GM08714 (cell line): ENCODE results near the gene MAB21L2.

Experiments used
- H3K4me3 ChIP-seq: fragments of 200-500 bp; sonication (Bioruptor generic); 2 replicates; pipeline ENCODE4 v1.5.1; 2014; ENCODE audit warnings: mild to moderate bottlenecking, low read length, inconsistent platforms
- ZNF274 ChIP-seq: IDR thresholded peaks from 2 replicates; pipeline ENCODE4 v1.6.1; 2012; ENCODE audit warnings: mild to moderate bottlenecking, low read depth, low read length

MAB21L2 gene

DNA sequence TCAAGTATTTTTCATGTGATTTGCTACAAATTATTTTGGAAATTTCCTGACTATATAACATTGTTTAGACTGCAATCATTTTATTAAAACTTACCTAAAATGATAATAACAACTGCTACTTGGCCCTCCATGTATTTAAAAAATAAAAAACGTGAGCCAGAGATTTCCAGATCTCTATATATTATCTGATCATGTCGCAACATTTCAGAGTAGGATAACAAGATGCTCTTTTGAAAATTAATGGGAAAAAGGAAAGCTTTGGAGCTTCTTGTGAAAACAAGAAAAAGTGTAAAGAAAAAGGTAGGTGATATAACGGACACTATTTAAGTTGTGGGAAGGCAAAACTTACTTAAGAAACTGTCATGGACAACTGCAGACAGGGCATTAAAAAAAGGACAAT is 14.9 kb upstream of the MAB21L2 start:
- no peak overlapping the region for H3K4me3 ChIP-seq
- TF ChIP-seq ZNF274 = no peak

DNA sequence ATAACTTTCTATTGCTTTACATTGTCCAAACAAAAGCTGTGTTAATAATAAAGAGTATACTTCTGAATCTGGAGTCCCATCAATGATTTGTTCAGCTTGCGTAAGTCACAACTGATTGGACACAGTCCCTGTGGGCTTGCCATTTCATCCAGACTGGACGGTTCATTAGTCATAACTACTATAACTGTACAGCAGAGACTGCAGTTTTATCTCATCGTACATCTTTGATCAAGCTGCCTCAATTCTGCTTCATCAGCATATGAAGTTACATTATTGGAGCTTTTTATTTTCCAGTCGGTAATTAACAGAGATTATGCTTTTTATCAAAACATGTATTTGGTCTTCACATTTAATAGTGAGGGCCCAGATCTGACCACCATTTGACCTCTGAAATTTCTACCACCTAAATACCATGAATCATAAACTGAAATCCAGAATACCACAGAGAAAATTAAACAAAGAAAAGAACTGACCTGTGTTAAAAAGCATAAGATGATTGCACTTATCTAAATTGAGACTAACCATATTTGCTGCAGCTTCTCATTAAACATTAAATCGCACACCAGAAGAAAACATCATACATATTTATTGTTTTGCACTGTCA is 12.5 kb upstream of the MAB21L2 start:
- H3K4me3 ChIP-seq = no peak overlapping the region
- TF ChIP-seq ZNF274 = no peak

DNA sequence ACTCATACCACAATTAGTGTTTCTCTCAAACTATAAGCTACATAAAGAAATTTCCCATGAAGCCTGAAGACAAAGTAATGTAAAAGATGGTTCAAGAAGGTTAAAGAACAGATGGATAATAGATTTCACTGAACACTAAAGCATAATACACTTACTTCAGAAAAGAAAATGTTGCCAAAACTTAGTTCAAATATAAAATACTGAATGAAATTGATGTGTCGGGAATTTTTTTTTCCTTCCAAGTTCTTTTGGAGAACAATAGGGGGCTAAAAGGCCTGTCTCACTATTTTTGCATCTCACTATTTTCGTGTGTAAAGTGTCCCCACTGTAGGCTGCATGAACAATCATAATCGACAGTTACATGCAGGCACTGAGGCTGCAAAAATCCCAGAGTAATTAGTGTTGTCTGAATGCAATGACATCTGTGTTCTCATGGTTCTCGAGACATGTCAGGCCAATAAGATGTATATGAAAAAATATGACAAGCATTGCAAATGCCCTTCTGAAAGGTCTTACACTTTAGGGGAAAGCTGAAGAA is 11.9 kb upstream of the MAB21L2 start:
- no peak overlapping the region for H3K4me3 ChIP-seq
- no peak for TF ChIP-seq ZNF274

DNA sequence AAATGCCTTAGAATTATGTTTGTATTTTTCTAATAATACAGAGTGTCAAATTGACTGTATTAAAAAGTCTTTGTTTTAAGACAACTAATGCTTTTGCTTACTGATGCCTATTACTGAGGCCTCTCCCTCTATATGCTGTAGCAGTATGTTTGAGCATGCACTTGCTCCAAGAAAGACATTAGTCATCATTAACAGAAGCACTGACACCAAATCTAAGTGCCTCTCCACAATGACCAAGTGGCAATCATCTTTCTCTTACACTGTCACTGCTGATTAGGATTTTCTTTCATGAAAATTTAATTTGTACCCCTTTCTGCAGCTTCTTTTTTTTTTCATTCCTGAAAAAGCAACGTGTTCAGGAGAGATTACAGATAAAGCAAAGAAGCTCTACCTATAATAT is 11.1 kb upstream of the MAB21L2 start:
- H3K4me3 ChIP-seq = no peak overlapping the region
- TF ChIP-seq ZNF274 = no peak

DNA sequence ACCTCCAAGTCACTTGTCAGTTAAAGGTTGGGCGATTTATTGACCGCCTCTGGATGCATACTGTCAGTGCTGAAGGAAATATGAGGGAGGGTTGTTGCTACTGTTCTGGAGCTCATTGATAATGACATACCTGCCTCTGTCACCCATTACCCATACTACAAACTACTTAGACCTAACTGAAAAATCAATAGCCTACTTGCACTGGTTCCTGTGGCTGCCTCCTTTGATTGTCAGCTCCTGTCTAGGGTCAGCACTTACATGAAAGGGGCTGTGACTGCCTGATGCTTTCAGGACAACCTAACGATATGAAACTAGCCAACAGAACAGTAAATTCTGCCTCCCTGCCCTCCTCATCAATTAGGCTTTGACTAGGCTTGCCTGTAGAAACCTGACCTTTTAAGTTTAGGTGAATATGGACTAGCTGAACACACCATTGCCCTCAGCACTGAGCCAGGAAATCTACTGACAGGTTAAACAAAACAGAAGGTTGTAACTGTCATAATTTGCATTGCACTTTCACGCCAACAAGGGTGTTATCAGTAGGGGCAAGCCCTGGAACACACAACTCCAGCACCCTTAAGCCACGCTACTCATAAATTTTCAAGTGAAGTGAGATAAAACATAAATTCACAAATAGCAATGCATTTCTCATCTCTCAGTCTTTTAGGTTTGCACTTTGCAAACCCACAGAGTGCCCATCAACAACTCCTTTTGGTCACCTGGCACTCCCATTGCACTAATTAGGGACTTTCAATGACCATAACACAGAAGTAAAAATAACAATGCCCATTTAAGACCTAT is 9.0 kb upstream of the MAB21L2 start:
- H3K4me3 ChIP-seq = no peak overlapping the region
- no peak for TF ChIP-seq ZNF274

DNA sequence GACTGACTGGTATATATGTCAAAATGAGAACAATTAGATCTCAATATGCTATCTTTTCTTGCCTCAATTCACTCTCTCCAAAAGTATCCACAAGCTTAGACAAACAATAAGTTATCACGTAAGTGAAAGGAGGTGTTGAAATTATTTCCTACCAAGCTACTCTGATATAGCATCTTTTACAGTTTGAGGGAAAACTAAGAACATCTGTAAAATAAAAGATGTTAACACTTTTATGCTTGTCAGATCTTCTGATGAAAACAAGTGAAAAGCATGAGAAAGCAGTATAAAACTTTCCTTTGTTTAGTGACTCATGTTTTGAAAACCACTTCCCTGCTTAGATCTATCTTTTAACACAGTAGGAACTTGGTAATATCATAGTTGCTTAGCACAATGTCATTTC is 8.4 kb upstream of the MAB21L2 start:
- TF ChIP-seq ZNF274 = no peak
- no peak overlapping the region for H3K4me3 ChIP-seq

DNA sequence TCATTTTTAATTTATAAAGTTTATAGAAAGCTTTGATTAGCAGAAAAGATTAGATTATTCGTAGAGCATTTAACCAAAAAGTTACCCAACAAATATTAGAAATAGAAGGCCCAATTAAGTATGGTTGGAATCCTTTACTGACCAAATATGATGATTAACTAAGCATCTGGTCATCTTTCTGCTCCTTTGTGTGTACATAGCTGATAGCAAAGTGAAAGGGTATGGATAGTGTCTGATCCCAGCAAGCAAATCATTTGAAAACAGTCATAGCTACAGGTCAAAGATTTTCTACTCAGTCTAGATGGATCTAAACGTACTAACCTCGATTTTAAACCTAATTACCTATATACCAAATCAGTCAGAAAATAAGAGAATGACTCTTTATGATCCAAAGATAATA is 7.3 kb upstream of the MAB21L2 start:
- H3K4me3 ChIP-seq = no peak overlapping the region
- TF ChIP-seq ZNF274 = no peak

DNA sequence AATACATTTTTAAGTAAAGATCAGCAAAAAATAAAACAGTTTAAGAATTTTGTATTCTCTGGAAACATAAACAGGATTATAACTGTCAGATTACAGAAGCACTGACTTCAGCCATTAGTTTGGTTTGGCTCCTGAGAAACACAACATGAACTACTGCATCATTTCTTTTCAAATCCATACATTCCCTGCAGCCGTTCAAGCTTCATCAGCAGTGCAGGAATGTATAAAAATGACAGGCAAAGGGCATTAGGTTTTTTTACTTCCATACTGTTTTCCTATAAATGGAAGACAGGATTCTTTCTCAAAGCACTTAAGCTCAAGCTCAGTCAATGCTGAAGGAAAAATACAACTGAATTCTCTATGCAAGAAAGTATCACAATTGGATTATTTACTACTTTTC is 4.2 kb upstream of the MAB21L2 start:
- no peak overlapping the region for H3K4me3 ChIP-seq

DNA sequence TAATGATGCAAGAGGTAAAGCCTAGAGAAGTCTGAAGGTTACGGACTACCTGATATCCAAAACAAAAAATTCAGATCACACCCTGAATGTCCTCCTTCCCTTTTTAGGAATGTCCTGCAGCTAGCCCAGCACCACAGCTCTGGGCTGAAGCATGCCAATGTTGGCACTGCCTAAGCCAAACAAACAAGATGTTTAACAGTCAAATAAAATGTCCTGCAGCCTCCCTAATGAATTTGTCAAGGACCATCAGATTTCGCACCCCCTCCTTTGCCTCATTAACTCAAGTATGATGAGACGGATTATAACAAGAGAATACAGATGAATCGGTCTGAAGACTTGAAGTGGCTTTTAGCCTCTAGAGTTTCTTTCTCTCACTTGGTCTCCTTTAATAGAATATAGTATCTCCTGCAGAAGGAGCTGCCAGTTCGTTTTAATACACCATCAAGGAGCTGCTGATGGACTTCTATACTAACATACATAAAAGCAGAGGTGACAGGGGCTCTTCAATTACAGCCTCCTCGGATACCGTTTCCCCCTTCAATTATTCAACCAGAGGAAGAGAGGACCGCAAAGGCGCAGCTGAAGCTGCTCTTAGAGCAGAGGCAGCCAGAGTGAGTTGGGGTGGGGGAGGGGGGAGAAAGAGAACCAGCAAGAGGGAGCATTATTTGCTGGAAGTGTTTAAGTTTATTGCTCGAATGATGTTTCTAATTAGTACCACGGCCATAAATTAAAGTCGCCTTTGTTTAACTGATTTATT is 3.0 kb upstream of the MAB21L2 start:
- no peak for TF ChIP-seq ZNF274
- H3K4me3 ChIP-seq = no peak overlapping the region

More for the DNA sequence above, 4.2 kb upstream of the MAB21L2 start:
- no peak for TF ChIP-seq ZNF274

DNA sequence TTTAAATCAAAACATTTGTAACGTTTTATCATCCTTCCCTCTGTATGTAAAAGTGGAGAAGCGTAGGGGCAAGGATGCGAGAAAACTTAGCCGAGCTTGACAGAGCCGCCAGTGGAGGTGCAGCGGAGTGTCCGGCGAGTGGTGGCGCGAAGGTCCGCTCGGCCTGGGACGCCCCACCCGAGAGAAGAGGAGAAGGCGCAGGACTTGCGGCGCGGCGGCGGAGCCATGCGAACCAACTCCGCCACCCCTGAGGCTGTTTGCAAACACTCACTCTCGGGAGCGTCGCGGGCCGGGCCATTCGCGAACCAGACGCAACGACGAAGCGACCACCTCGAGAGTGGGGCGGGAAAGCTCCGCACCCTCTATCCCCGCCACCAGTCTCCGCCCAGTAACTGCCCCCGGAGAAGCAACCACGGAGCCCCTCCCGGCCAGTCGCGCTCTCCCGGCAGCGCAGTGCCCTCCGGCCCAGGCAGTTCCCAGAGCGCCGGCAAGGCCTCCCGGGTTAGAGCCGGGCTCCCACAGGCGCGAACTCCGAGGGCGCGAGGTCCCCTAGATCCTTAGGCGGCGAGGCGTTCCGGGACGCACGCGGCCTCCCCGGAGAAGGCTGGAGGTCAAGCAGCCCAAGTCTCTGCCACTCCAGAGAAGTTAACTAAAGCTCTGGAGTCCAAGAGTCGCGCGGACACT is 2.3 kb upstream of the MAB21L2 start:
- no peak for TF ChIP-seq ZNF274
- no peak overlapping the region for H3K4me3 ChIP-seq

DNA sequence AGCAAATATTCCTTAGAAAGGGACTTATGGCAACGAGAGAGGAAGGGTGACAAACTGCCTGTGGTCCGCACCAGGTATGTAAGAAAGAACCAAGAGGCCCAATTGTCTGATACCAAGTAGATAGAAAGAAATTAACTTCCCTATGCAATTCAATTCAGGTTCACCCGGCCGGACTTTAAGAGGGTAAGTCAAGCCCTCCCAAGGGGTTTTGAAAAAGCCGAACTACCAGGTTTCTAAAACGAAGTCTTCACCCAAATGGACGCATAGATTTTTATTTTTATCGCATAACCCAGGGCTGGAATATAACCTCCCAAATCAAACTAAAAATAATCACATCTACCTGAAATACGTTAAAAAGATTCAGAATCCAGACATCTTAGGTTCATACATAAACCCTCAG is 1.6 kb upstream of the MAB21L2 start:
- no peak overlapping the region for H3K4me3 ChIP-seq
- no peak for TF ChIP-seq ZNF274

DNA sequence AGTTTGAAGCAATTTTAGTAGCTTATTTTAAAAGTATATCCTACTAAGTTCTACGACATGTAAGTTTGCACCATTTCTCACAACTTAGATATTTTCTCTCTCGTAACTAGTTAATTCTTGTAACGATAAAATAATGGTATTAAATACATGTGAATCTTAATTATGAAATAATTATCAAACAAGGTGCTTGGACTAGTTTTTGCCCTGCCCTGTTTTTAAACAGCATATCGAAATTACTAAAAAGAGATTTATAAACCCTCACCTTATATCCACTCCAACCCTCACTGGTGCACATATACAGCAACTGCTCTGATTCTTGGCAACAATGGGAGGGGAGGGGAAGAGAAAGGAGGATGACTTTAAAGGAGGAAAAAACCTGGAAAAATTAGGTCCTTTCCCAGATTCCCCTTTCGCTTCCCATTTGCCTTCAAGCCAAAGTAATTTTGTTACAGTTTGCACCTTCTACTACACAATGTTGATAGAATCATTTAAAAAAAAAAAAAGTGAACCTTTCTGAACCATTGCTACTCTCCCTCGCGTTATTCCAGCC is 820 bp upstream of the MAB21L2 start:
- H3K4me3 ChIP-seq = no peak overlapping the region
- TF ChIP-seq ZNF274 = no peak

DNA sequence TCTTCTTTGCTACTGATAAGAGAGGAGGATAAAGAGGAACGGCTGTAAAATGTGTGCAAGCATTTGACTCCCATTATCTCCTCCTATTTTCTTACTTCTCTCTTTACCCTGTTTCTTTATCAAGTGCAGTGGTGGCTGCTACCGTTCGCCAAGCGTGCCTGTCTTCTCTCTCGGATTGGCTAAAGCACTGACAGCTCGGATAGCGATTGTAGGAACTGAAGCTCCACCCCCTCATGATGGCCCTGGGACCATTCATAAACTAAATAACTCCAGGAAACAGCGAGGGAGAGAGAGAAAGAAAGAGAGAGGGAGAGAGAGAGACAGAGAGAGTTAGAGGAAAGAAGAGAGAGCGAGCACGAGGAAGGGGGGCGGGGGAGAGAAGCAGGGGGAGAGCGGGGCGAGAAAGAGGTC is 305 bp upstream of the MAB21L2 start:
- no peak overlapping the region for H3K4me3 ChIP-seq
- no peak for TF ChIP-seq ZNF274

DNA sequence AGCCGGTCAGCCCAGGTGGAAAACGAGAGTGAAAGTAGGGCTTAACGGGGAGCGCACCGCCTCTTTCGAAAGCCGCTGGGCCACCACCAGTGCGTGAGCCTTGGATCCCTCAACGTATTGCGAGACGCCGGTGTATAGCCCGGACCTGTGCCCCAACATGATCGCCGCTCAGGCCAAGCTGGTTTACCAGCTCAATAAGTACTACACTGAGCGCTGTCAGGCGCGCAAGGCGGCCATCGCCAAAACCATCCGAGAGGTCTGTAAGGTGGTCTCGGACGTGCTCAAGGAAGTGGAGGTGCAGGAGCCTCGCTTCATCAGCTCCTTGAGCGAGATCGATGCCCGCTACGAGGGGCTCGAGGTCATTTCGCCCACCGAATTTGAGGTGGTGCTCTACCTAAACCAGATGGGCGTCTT is 929 bp downstream of the MAB21L2 start:
- TF ChIP-seq ZNF274 = no peak
- H3K4me3 ChIP-seq = no peak overlapping the region
